Measurements from ENCODE around the gene SLC6A12. TPM values are rescaled to one million over a fixed set of nuclear protein-coding genes. Genes with fewer than 3 reads are reported as not detected.

SLC6A12 gene
- total RNA-seq, 4 donors from 2014 or later, result 0.17 to 0.78 (median 0.34) TPM; not detected in 1

GRCh38 chr12:226401-226800 is 12.4 kb upstream of the SLC6A12 start:
- no peak for TF ChIP-seq EP300 (IDR thresholded peaks at IDR 0.05)
- TF ChIP-seq POLR2A (IDR thresholded peaks at IDR 0.05; ENCODE audit: low read depth), result no peak
- TF ChIP-seq, protein P1, sequence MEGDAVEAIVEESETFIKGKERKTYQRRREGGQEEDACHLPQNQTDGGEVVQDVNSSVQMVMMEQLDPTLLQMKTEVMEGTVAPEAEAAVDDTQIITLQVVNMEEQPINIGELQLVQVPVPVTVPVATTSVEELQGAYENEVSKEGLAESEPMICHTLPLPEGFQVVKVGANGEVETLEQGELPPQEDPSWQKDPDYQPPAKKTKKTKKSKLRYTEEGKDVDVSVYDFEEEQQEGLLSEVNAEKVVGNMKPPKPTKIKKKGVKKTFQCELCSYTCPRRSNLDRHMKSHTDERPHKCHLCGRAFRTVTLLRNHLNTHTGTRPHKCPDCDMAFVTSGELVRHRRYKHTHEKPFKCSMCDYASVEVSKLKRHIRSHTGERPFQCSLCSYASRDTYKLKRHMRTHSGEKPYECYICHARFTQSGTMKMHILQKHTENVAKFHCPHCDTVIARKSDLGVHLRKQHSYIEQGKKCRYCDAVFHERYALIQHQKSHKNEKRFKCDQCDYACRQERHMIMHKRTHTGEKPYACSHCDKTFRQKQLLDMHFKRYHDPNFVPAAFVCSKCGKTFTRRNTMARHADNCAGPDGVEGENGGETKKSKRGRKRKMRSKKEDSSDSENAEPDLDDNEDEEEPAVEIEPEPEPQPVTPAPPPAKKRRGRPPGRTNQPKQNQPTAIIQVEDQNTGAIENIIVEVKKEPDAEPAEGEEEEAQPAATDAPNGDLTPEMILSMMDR (IDR thresholded peaks at IDR 0.05), result no peak
- TF ChIP-seq POLR2AphosphoS5 (IDR thresholded peaks at IDR 0.05), result no peak
- WGBS, result 95% methylated on average over 7 of the region's 14 CpGs
- H3K36me3 ChIP-seq, result no peaks in the 10 kb centered on the region

DNA sequence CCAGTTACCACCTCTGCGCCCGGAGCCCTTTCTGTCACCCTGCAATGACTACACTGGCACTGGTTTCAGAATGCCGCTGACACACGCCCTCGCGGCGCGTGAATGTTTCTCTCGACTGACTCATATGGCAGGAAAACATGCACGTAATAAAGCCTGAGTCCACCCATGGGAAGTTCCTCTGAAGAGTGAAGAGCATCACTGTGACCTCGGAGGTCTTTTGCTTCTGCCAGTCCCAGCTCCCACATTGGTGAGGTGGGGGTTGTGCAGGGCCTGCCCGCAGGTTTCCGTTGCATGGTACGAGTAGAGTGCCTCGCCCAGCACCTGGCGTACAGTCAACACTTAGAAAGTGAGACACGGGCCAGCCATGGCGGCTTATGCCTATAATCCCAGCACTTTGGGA is 11.1 kb upstream of the SLC6A12 start:
- Histone ChIP-seq H3K4me3 (no peak overlapping the region), H3K4me1 (no peaks in the 10 kb centered on the region), H3K9me3 (no peaks in the 10 kb centered on the region), H3K27me3 (peaks cover 0 to 42% (median 0%) of the 10 kb centered on the region in 4 donors), H3K27ac (replicated peaks in 1 of 4) (no peak overlapping the region), H3K36me3 (no peaks in the 10 kb centered on the region)
- WGBS, result 90% methylated on average over 18 of the region's 18 CpGs
- intact Hi-C loops (cut with DNase I), result no loop called here
- TF ChIP-seq, protein P1 (IDR thresholded peaks at IDR 0.05), result no peak
- TF ChIP-seq POLR2AphosphoS5 (IDR thresholded peaks at IDR 0.05) (no peak), POLR2A (IDR thresholded peaks at IDR 0.05; ENCODE audit: low read depth) (no peak), EP300 (IDR thresholded peaks at IDR 0.05) (no peak)
- no peak for DNase-seq (ENCODE audit: extremely low spot score)

More at GRCh38 chr12:226401-226800, 12.4 kb upstream of the SLC6A12 start:
- Histone ChIP-seq H3K27ac (replicated peaks in 1 of 4) (no peak overlapping the region), H3K4me3 (no peak overlapping the region), H3K4me1 (no peaks in the 10 kb centered on the region), H3K27me3 (peaks cover 0 to 28% (median 0%) of the 10 kb centered on the region in 4 donors), H3K9me3 (no peaks in the 10 kb centered on the region)
- DNase-seq (ENCODE audit: extremely low spot score), result no peak
- intact Hi-C loops (cut with DNase I), result no loop called here

GRCh38 chr12:224330-224729 is 10.4 kb upstream of the SLC6A12 start:
- TF ChIP-seq POLR2A (IDR thresholded peaks at IDR 0.05; ENCODE audit: low read depth) (no peak), POLR2AphosphoS5 (IDR thresholded peaks at IDR 0.05) (no peak), EP300 (IDR thresholded peaks at IDR 0.05) (no peak)
- TF ChIP-seq, protein P1 (IDR thresholded peaks at IDR 0.05), result no peak
- Histone ChIP-seq H3K9me3 (no peaks in the 10 kb centered on the region), H3K27me3 (peaks cover 0 to 49% (median 0%) of the 10 kb centered on the region in 4 donors), H3K4me1 (no peaks in the 10 kb centered on the region), H3K36me3 (no peaks in the 10 kb centered on the region), H3K27ac (replicated peaks in 1 of 4) (no peak overlapping the region), H3K4me3 (no peak overlapping the region)
- no peak for DNase-seq (ENCODE audit: extremely low spot score)
- intact Hi-C loops (cut with DNase I), result no loop called here
- WGBS, result 93% methylated on average over 9 of the region's 9 CpGs

DNA sequence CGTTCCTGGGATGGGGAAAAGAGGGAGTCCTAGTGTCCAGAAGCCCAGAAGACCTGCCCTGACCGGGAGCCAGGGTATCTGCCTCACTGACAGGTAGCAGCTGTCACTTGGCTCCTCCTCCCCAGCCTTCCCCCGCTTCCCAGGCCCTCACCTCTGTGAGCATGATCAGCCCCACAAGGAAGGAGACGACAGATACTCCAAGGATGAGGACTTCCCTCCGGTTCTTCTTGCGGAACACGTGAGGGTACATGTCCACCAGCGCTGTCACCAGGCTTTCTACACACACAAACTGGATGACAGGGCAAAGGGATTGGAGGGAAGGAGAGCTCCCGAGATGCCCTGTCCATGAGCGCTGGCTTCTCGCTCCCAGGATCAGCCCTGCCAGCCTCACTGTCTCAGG is 9.9 kb upstream of the SLC6A12 start:
- H3K36me3 ChIP-seq, result no peaks in the 10 kb centered on the region
- DNase-seq (ENCODE audit: extremely low spot score), result no peak
- H3K27me3 ChIP-seq, result peaks cover 0 to 54% (median 0%) of the 10 kb centered on the region in 4 donors
- no peak for TF ChIP-seq EP300 (IDR thresholded peaks at IDR 0.05)
- TF ChIP-seq, protein P1 (IDR thresholded peaks at IDR 0.05), result no peak
- H3K27ac ChIP-seq (replicated peaks in 1 of 4), result no peak overlapping the region
- intact Hi-C loops (cut with DNase I), result no loop called here
- H3K4me1 ChIP-seq, result no peaks in the 10 kb centered on the region
- H3K4me3 ChIP-seq, result no peak overlapping the region
- no peaks in the 10 kb centered on the region for H3K9me3 ChIP-seq
- 75% methylated on average over 9 of the region's 11 CpGs for WGBS

GRCh38 chr12:221736-222135 is 7.8 kb upstream of the SLC6A12 start:
- H3K27me3 ChIP-seq, result peaks cover 0 to 62% (median 0%) of the 10 kb centered on the region in 4 donors
- TF ChIP-seq POLR2A (IDR thresholded peaks at IDR 0.05; ENCODE audit: low read depth), result no peak
- TF ChIP-seq, protein P1 (IDR thresholded peaks at IDR 0.05), result no peak
- TF ChIP-seq EP300 (IDR thresholded peaks at IDR 0.05), result no peak
- TF ChIP-seq POLR2AphosphoS5 (IDR thresholded peaks at IDR 0.05), result no peak
- no peaks in the 10 kb centered on the region for H3K9me3 ChIP-seq
- no peak overlapping the region for H3K4me3 ChIP-seq
- DNase-seq (ENCODE audit: extremely low spot score), result no peak
- no peaks in the 10 kb centered on the region for H3K36me3 ChIP-seq
- H3K4me1 ChIP-seq, result no peaks in the 10 kb centered on the region
- intact Hi-C loops (cut with DNase I), result no loop called here
- H3K27ac ChIP-seq (replicated peaks in 1 of 4), result no peak overlapping the region
- 91% methylated on average over 6 of the region's 6 CpGs for WGBS

Measured in esophagus muscularis mucosa (tissue), 4 donors.